Measurements from ENCODE around the gene CACTIN. TPM values are rescaled to one million over a fixed set of nuclear protein-coding genes. Genes with fewer than 3 reads are reported as not detected.

Gene CACTIN
- total RNA-seq, 1 donor from 2014 or later, result 13.5 TPM

GRCh38 chr19:3664879-3665642 is 38.5 kb upstream of the CACTIN start:
- intact Hi-C loops (cut with micrococcal nuclease), result no loop called here

GRCh38 chr19:3663838-3664237 is 37.2 kb upstream of the CACTIN start:
- no peak for ATAC-seq
- no peak for DNase-seq
- intact Hi-C loops (cut with micrococcal nuclease), result no loop called here

More at GRCh38 chr19:3664879-3665642, 38.5 kb upstream of the CACTIN start:
- ATAC-seq (no peak), DNase-seq (no peak)

GRCh38 chr19:3661284-3662238 is 35.0 kb upstream of the CACTIN start:
- intact Hi-C loops (cut with micrococcal nuclease), result no loop called here
- DNase-seq, result no peak
- no peak for ATAC-seq

- DNase-seq (no peak), ATAC-seq (no peak)
- intact Hi-C loops (cut with micrococcal nuclease), result no loop called here
These were observed 34.1 kb upstream of the CACTIN start for GRCh38 chr19:3660493-3661219.

GRCh38 chr19:3659746-3660112 is 33.1 kb upstream of the CACTIN start:
- intact Hi-C loops (cut with micrococcal nuclease), result no loop called here
- DNase-seq (no peak), ATAC-seq (no peak)

- DNase-seq, result no peak
- ATAC-seq, result no peak
- intact Hi-C loops (cut with micrococcal nuclease), result no loop called here
These were observed 32.5 kb upstream of the CACTIN start for GRCh38 chr19:3658870-3659745.

GRCh38 chr19:3658004-3658869 is 31.6 kb upstream of the CACTIN start:
- DNase-seq, result no peak
- peak; percentile 40 for ATAC-seq
- intact Hi-C loops (cut with micrococcal nuclease), result no loop called here

- intact Hi-C loops (cut with micrococcal nuclease), result no loop called here
- DNase-seq (no peak), ATAC-seq (no peak)
These were observed 30.8 kb upstream of the CACTIN start for GRCh38 chr19:3657395-3657769.

GRCh38 chr19:3656747-3657394 is 30.3 kb upstream of the CACTIN start:
- no peak for ATAC-seq
- intact Hi-C loops (cut with micrococcal nuclease), result no loop called here
- no peak for DNase-seq

GRCh38 chr19:3656073-3656746 is 29.6 kb upstream of the CACTIN start:
- intact Hi-C loops (cut with micrococcal nuclease), result no loop called here
- ATAC-seq (no peak), DNase-seq (no peak)

GRCh38 chr19:3655402-3656072 is 28.9 kb upstream of the CACTIN start:
- DNase-seq, result no peak
- ATAC-seq, result peak; percentile 44

GRCh38 chr19:3653865-3654513 is 27.4 kb upstream of the CACTIN start:
- ATAC-seq, result no peak
- intact Hi-C loops (cut with micrococcal nuclease), result no loop called here
- no peak for DNase-seq

More at GRCh38 chr19:3655402-3656072, 28.9 kb upstream of the CACTIN start:
- intact Hi-C loops (cut with micrococcal nuclease), result no loop called here

GRCh38 chr19:3653081-3653795 is 26.6 kb upstream of the CACTIN start:
- intact Hi-C loops (cut with micrococcal nuclease), result no loop called here
- no peak for ATAC-seq
- no peak for DNase-seq

GRCh38 chr19:3652422-3652821 is 25.8 kb upstream of the CACTIN start:
- ATAC-seq (no peak), DNase-seq (no peak)
- intact Hi-C loops (cut with micrococcal nuclease), result no loop called here

GRCh38 chr19:3651684-3652083 is 25.1 kb upstream of the CACTIN start:
- DNase-seq (no peak), ATAC-seq (no peak)
- intact Hi-C loops (cut with micrococcal nuclease), result no loop called here

Measured in left ventricle myocardium superior (tissue), 1 donor.